B cell (primary cell): ENCODE measurements around the gene LRATD1. TPM values are rescaled to one million over a fixed set of nuclear protein-coding genes. Genes with fewer than 3 reads are reported as not detected.

ENCODE experiments used
- ATAC-seq: fragments of 200-7000 bp; cut with Tn5 transposase; one replicate; pipeline ENCODE4 v1.10.0; 2021; ENCODE audit warnings: low read depth, mild to moderate bottlenecking, moderate number of reproducible peaks, moderate library complexity
- CTCF ChIA-PET: fragments of 350-600 bp; sonication (Branson Sonifier 250); formaldehyde crosslinking; loops from one replicate; lab custom pipeline; 2021; ENCODE audit warnings: antibody characterized with exemption, inconsistent platforms; lab: Charles Lee
- POLR2A ChIA-PET: fragments of 350-600 bp; sonication (Branson Sonifier 250); formaldehyde crosslinking; loops from one replicate; lab custom pipeline; 2021; ENCODE audit warnings: antibody characterized with exemption; lab: Charles Lee
- DNase-seq: peaks from one replicate; pipeline ENCODE4 v3.0.0; 2013
- H2AFZ ChIP-seq: 2 replicates; pipeline ENCODE4 v1.6.1; 2012; ENCODE audit warnings: mild to moderate bottlenecking, low read depth, low read length; ENCODE audit not compliant: insufficient read depth, poor library complexity, severe bottlenecking
- H3K27ac ChIP-seq, 2 donors: 1 replicate in 1 of 2; 2 replicates in 1 of 2; pipeline ENCODE4 v1.5.1; 2012 to 2013; ENCODE audit warnings: low read length in 2 of 2, mild to moderate bottlenecking in 2 of 2, moderate library complexity in 1 of 2
- H3K27me3 ChIP-seq, 4 experiments: fragments of 200-600 bp in 1 of 4; sonication (generic) in 1 of 4; replicated peaks in 1 of 4; 1 replicate in 2 of 4; 2 replicates in 2 of 4; pipeline versions ENCODE4 v1.6.1 to v1.7.0; 2013 to 2016; ENCODE audit warnings: low read length in 3 of 4, mild to moderate bottlenecking in 2 of 4, mixed read lengths in 1 of 4, moderate library complexity in 1 of 4; ENCODE audit not compliant: insufficient read depth in 4 of 4, control insufficient read depth in 3 of 4; ENCODE audit errors: control extremely low read depth in 1 of 4
- H3K36me3 ChIP-seq, 2 experiments: replicated peaks in 1 of 2; 1 replicate in 1 of 2; 2 replicates in 1 of 2; pipeline versions ENCODE4 v1.6.1 to v1.7.1; 2013; ENCODE audit warnings: low read length in 1 of 2; ENCODE audit not compliant: insufficient read depth in 2 of 2, control insufficient read depth in 1 of 2; ENCODE audit errors: control extremely low read depth in 1 of 2, extremely low read depth in 1 of 2
- H3K4me1 ChIP-seq, 2 donors: fragments of 200-600 bp in 1 of 2; sonication (generic) in 1 of 2; 1 replicate in 1 of 2; 2 replicates in 1 of 2; pipeline versions ENCODE4 v1.5.1 to v1.6.1; 2013 to 2017; ENCODE audit warnings: low read length in 2 of 2; ENCODE audit not compliant: control insufficient read depth in 2 of 2, insufficient read depth in 2 of 2
- H3K4me2 ChIP-seq: replicated peaks from 2 replicates; pipeline ENCODE3; 2012; ENCODE audit warnings: mild to moderate bottlenecking, low read depth, low read length; ENCODE audit not compliant: poor library complexity, severe bottlenecking
- H3K4me3 ChIP-seq, 5 experiments: fragments of 200-600 bp in 1 of 5; sonication (generic) in 1 of 5; 1 replicate in 3 of 5; 2 replicates in 2 of 5; pipeline versions ENCODE4 v1.5.1 to v1.7.0; 2011 to 2016; ENCODE audit warnings: low read length in 4 of 5, mild to moderate bottlenecking in 4 of 5, low read depth in 2 of 5, control low read depth in 1 of 5, moderate library complexity in 1 of 5; ENCODE audit not compliant: insufficient read depth in 1 of 5; ENCODE audit errors: control extremely low read depth in 1 of 5, extremely low read depth in 1 of 5
- H3K79me2 ChIP-seq: fragments of 200-600 bp; sonication (generic); one replicate; pipeline ENCODE4 v1.6.0; 2016; ENCODE audit warnings: low read length; ENCODE audit not compliant: control insufficient read depth, insufficient read depth
- H3K9ac ChIP-seq: fragments of 200-600 bp; sonication (generic); 2 replicates; pipeline ENCODE4 v1.6.1; 2017; ENCODE audit warnings: mild to moderate bottlenecking, low read length, moderate library complexity
- H3K9me3 ChIP-seq, 3 donors: one replicate each; pipeline versions ENCODE4 v1.6.1 to v1.7.1; 2013; ENCODE audit warnings: low read length in 2 of 3; ENCODE audit not compliant: control insufficient read depth in 2 of 3, insufficient read depth in 1 of 3; ENCODE audit errors: control extremely low read depth in 1 of 3
- H4K20me1 ChIP-seq: 2 replicates; pipeline ENCODE4 v1.6.0; 2012; ENCODE audit warnings: mild to moderate bottlenecking, low read length; ENCODE audit not compliant: insufficient read depth, control insufficient read depth, poor library complexity, severe bottlenecking
- H3K27ac Mint-ChIP-seq: one replicate; pipeline ENCODE4 v1.8.0; 2021; ENCODE audit warnings: mixed read lengths
- H3K27me3 Mint-ChIP-seq: one replicate; pipeline ENCODE4 v1.8.0; 2021; ENCODE audit warnings: mixed read lengths
- H3K4me1 Mint-ChIP-seq: one replicate; pipeline ENCODE4 v1.8.0; 2021; ENCODE audit warnings: mixed read lengths
- H3K4me3 Mint-ChIP-seq: one replicate; pipeline ENCODE4 v1.8.0; 2021; ENCODE audit warnings: mixed read lengths
- H3K9me3 Mint-ChIP-seq: one replicate; pipeline ENCODE4 v1.8.0; 2022; ENCODE audit warnings: mixed read lengths; ENCODE audit not compliant: insufficient read depth
- CTCF ChIP-seq: fragments of 200-600 bp; IDR thresholded peaks from one replicate; pipeline ENCODE4 v1.8.0; 2022; ENCODE audit warnings: antibody characterized with exemption, mild to moderate bottlenecking
- EZH2 ChIP-seq: IDR thresholded peaks from 2 replicates; pipeline ENCODE4 v1.6.1; 2012; ENCODE audit warnings: borderline replicate concordance, low read depth, mild to moderate bottlenecking, moderate library complexity, low read length; ENCODE audit not compliant: insufficient read depth, poor library complexity, severe bottlenecking
- WGBS: methylation state at CpG from one replicate; pipeline ENCODE4 v1.1.5; 2013; ENCODE audit warnings: missing lambda C conversion rate; ENCODE audit not compliant: insufficient coverage; 5-methylcytosine and 5-hydroxymethylcytosine counted together
- intact Hi-C: fragments of 100-400 bp; cut with micrococcal nuclease; formaldehyde crosslinking; loops from one replicate; pipeline ENCODE4 v1.10.0; 2022
- polyA plus RNA-seq: library from polyadenylated mRNA; depleted of rRNA; stranded (reverse); fragments of >200 nt; gene quantifications from 2 replicates; pipeline ENCODE4 v1.2.3, GENCODE V29; 2012
- total RNA-seq, 2 donors: library from RNA; stranded (reverse); fragments of 120-200 nt in 1 of 2; gene quantifications; 1 replicate in 1 of 2; 2 replicates in 1 of 2; pipeline versions ENCODE4 v1.2.3 to v1.2.4, GENCODE V29; 2013 to 2022

Gene LRATD1
- total and polyA plus RNA-seq, 2 donors (not counting 1 experiment from before 2014, with no cell fraction given): not detected

DNA sequence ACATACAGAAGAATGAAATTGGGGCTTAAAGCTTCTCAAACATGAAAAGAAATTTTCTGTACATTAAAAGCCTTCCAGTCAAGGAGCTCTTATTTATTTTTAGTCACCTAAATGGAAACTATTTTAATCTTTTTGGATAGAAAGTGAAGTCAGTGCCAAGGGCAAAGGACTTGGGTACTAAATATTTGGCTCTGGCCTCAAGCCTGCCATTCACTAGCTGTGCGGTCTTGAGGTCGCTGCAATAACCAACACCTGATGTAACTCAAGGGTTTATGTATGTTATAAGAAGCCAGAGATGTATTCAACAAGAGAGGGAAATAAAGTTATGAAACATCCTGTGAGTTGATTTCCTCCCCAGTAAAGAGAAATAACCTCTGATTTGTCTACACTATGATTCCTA lies 49.5 kb upstream of the LRATD1 start:
- intact Hi-C loops: no loop called here

DNA sequence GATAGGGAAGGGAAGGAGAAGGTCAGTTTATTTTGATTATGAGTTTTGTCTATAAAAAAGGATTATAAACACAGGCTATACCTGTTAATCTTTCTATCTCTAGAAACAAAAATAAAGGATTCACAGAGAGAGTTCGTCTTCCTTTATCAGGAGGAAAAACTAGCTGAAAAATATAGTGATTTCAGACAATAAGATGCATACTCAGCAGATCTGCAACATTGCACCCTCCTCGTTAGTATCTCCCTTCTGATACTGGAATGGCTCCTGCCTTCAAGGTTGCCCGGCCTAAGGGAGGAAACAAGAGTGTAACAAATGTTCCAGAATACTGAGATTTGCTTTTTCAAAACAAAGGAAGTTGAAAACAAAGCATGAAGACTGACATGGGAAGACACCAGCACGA lies 48.7 kb upstream of the LRATD1 start:
- Mint-ChIP-seq H3K4me1 (no peaks in the 10 kb centered on the region), H3K27ac (no peak overlapping the region)

More for the DNA sequence above, 49.5 kb upstream of the LRATD1 start:
- no peak overlapping the region for H3K4me3 Mint-ChIP-seq
- H3K36me3 ChIP-seq: no peaks in the 10 kb centered on the region
- no peak overlapping the region for H3K27ac Mint-ChIP-seq
- H3K9me3 ChIP-seq: no peaks in the 10 kb centered on the region
- no peak overlapping the region for H3K4me3 ChIP-seq
- no peaks in the 10 kb centered on the region for H4K20me1 ChIP-seq
- H3K27ac ChIP-seq: no peak overlapping the region
- no peaks in the 10 kb centered on the region for H3K27me3 Mint-ChIP-seq
- ATAC-seq (no peak), DNase-seq (no peak)
- no peaks in the 10 kb centered on the region for H3K27me3 ChIP-seq
- ChIA-PET CTCF (no interaction called here), POLR2A (no interaction called here)
- TF ChIP-seq EZH2 (no peak), CTCF (no peak)
- H2AFZ ChIP-seq: no peak overlapping the region
- 100% methylated on average over 1 of the region's 2 CpGs for WGBS
- no peak overlapping the region for H3K4me2 ChIP-seq
- H3K9ac ChIP-seq: no peak overlapping the region
- H3K4me1 Mint-ChIP-seq: no peaks in the 10 kb centered on the region
- no peaks in the 10 kb centered on the region for H3K79me2 ChIP-seq
- no peaks in the 10 kb centered on the region for H3K4me1 ChIP-seq
- H3K9me3 Mint-ChIP-seq: peaks cover 3% of the 10 kb centered on the region

More for the DNA sequence above, 48.7 kb upstream of the LRATD1 start:
- Histone ChIP-seq H3K4me3 (no peak overlapping the region), H3K4me2 (no peak overlapping the region), H3K27ac (no peak overlapping the region), H4K20me1 (no peaks in the 10 kb centered on the region), H3K79me2 (no peaks in the 10 kb centered on the region), H3K9ac (no peak overlapping the region), H3K4me1 (no peaks in the 10 kb centered on the region), H3K36me3 (no peaks in the 10 kb centered on the region), H2AFZ (no peak overlapping the region), H3K9me3 (no peaks in the 10 kb centered on the region), H3K27me3 (no peaks in the 10 kb centered on the region)
- POLR2A ChIA-PET: no interaction called here
- WGBS: 71% methylated on average over 1 of the region's 4 CpGs
- intact Hi-C loops: no loop called here
- TF ChIP-seq EZH2 (no peak), CTCF (no peak)
- DNase-seq: no peak
- CTCF ChIA-PET: no interaction called here
- H3K27me3 Mint-ChIP-seq: no peaks in the 10 kb centered on the region
- H3K4me3 Mint-ChIP-seq: no peak overlapping the region
- ATAC-seq: no peak
- peaks cover 3% of the 10 kb centered on the region for H3K9me3 Mint-ChIP-seq
